Esophagus squamous epithelium (tissue), 4 donors: ENCODE results near the gene CLDN24.

ENCODE experiments used
- POLR2A ChIP-seq, 4 donors: fragments of 450-650 bp; IDR thresholded peaks; one replicate each; pipeline ENCODE4 v1.6.1; 2017; ENCODE audit warnings: antibody characterized with exemption in 4 of 4, mild to moderate bottlenecking in 4 of 4, moderate library complexity in 3 of 4
- TF ChIP-seq, protein P1 (sequence below), 6 experiments: fragments of 450-650 bp in 4 of 6; fragments of 200-600 bp in 2 of 6; sonication (generic) in 2 of 6; IDR thresholded peaks; one replicate each; pipeline ENCODE4 v1.5.1; 2016 to 2019; ENCODE audit warnings: antibody characterized with exemption in 6 of 6, mild to moderate bottlenecking in 4 of 6, moderate library complexity in 4 of 6

DNA sequence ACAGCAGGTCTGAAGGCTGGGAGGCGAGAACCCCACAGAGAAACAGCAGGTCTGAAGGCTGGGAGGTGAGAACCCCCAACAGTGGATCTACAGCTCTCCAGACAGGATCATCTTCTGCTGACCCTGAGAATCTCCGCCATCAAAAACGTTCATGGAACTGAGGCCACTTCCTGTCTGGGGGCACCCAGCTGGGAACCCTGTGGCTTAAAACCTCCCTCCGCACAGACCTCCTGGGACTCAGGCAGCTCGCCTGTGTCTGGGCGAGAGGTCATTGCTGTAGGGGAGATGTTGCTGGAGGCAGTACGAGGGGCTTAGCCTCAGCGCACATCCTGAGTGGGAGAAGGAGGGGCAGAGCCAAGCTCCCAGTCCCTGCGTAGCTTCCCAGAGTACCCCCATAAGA lies 15.1 kb upstream of the CLDN24 start:
- TF ChIP-seq, protein P1, sequence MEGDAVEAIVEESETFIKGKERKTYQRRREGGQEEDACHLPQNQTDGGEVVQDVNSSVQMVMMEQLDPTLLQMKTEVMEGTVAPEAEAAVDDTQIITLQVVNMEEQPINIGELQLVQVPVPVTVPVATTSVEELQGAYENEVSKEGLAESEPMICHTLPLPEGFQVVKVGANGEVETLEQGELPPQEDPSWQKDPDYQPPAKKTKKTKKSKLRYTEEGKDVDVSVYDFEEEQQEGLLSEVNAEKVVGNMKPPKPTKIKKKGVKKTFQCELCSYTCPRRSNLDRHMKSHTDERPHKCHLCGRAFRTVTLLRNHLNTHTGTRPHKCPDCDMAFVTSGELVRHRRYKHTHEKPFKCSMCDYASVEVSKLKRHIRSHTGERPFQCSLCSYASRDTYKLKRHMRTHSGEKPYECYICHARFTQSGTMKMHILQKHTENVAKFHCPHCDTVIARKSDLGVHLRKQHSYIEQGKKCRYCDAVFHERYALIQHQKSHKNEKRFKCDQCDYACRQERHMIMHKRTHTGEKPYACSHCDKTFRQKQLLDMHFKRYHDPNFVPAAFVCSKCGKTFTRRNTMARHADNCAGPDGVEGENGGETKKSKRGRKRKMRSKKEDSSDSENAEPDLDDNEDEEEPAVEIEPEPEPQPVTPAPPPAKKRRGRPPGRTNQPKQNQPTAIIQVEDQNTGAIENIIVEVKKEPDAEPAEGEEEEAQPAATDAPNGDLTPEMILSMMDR (IDR thresholded peaks at IDR 0.05): no peak
- no peak for TF ChIP-seq POLR2A (IDR thresholded peaks at IDR 0.05)
